Muscle of arm (tissue), 12 donors: ENCODE data around the gene DSP. TPM values are rescaled to one million over a fixed set of nuclear protein-coding genes. Genes with fewer than 3 reads are reported as not detected.

Source experiments
- DNase-seq: peaks from one replicate; pipeline ENCODE4 v3.0.0-alpha.2; 2013
- polyA plus RNA-seq, 12 donors: library from polyadenylated mRNA; unstranded; fragments of 120-200 nt; gene quantifications; one replicate each; pipeline ENCODE4 v1.2.1, GENCODE V29; 2013; ENCODE audit not compliant: insufficient read length in 12 of 12

Gene DSP
- polyA plus RNA-seq, 12 donors, result 2.0 to 334 (median 3.9) TPM; not detected in 1

GRCh38 chr6:7589949-7590917, 48.8 kb downstream of the DSP start, which contains the start of gene SNRNP48:
TSS of gene SNRNP48 (plus strand) at chr6:7590198. CDS start at chr6:7590258, 60 bp downstream.
- peak; percentile 96 for DNase-seq

- DNase-seq, result no peak
Measured at GRCh38 chr6:7590918-7591302, 49.4 kb downstream of the DSP start.

- no peak for DNase-seq
Measured at GRCh38 chr6:7591770-7592169, 50.3 kb downstream of the DSP start.

GRCh38 chr6:7593229-7593628, 51.8 kb downstream of the DSP start:
- DNase-seq, result no peak

- DNase-seq, result no peak
Measured at GRCh38 chr6:7594579-7595125, 53.2 kb downstream of the DSP start.

GRCh38 chr6:7604003-7604402, 62.5 kb downstream of the DSP start:
- DNase-seq, result no peak

GRCh38 chr6:7604506-7604905, 63.0 kb downstream of the DSP start:
- DNase-seq, result no peak

GRCh38 chr6:7615611-7616383, 74.3 kb downstream of the DSP start:
- DNase-seq, result peak; percentile 59

- no peak for DNase-seq
Measured at GRCh38 chr6:7617801-7618764, 76.6 kb downstream of the DSP start.

GRCh38 chr6:7621761-7622160, 80.3 kb downstream of the DSP start:
- DNase-seq, result no peak

- DNase-seq, result no peak
Measured at GRCh38 chr6:7624796-7625710, 83.6 kb downstream of the DSP start.

GRCh38 chr6:7628479-7628878, 87.0 kb downstream of the DSP start:
- no peak for DNase-seq

GRCh38 chr6:7628909-7629308, 87.4 kb downstream of the DSP start:
- DNase-seq, result peak; percentile 85

- no peak for DNase-seq
Measured at GRCh38 chr6:7629321-7629720, 87.8 kb downstream of the DSP start.

- no peak for DNase-seq
Measured at GRCh38 chr6:7630792-7631191, 89.3 kb downstream of the DSP start.

GRCh38 chr6:7631466-7631865, 90.0 kb downstream of the DSP start:
- DNase-seq, result no peak

GRCh38 chr6:7632501-7633290, 91.2 kb downstream of the DSP start:
- no peak for DNase-seq

GRCh38 chr6:7633361-7633760, 91.9 kb downstream of the DSP start:
- DNase-seq, result no peak

GRCh38 chr6:7636151-7636550, 94.7 kb downstream of the DSP start:
- no peak for DNase-seq
